K562 (cell line): ENCODE measurements around the gene HSPA4L. TPM values are rescaled to one million over a fixed set of nuclear protein-coding genes. Genes with fewer than 3 reads are reported as not detected.

Experiments used
- ATAC-seq: fragments of 200-7000 bp; cut with Tn5 transposase; 3 replicates; pipeline ENCODE4 v1.9.1; 2020; ENCODE audit warnings: moderate library complexity
- BruUV-seq: library from RNA; stranded (reverse); fragments of 400-500 nt; replicated peaks from 2 replicates; lab custom pipeline; 2021; lab: Mats Ljungman, UMichigan
- CTCF ChIA-PET: fragments of 300-600 bp; formaldehyde crosslinking; extraction: SDS; loops from one replicate; lab custom pipeline; 2021; ENCODE audit warnings: low intra/inter-chr PET ratio; lab: Yijun Ruan, JAX
- POLR2A ChIA-PET: fragments of 300-600, 350-650 bp; sonication (Branson Sonifier 250); formaldehyde crosslinking; extraction: SDS; loops from one replicate; lab custom pipeline; 2021; ENCODE audit warnings: antibody characterized with exemption, inconsistent platforms; lab: Yijun Ruan, JAX
- DNase-seq, 4 experiments: peaks; one replicate each; pipeline versions ENCODE4 v3.0.0 to v3.0.0-alpha.2; 2011 to 2018; ENCODE audit warnings: low spot score in 3 of 4, mixed read lengths in 3 of 4; ENCODE audit errors: extremely low read depth in 1 of 4
- FAIRE-seq: peaks from 2 replicates; lab custom pipeline; 2011; peaks lifted over from hg19 to GRCh38; lab: Jason Lieb, UNC
- H2AFZ ChIP-seq: 2 replicates; pipeline ENCODE4 v1.6.0; 2011; ENCODE audit warnings: low read depth, low read length, control low read depth, inconsistent platforms
- H3K27ac ChIP-seq: fragments of 200-600 bp; 3 replicates; pipeline ENCODE4 v1.8.0; 2011; ENCODE audit warnings: low read depth, mild to moderate bottlenecking, control low read depth, inconsistent platforms, low read length, moderate library complexity, mixed read lengths; ENCODE audit errors: extremely low read depth
- H3K27me3 ChIP-seq, 2 experiments: fragments of 300-600 bp in 1 of 2; 2 replicates in 1 of 2; 3 replicates in 1 of 2; pipeline versions ENCODE4 v1.6.0 to v1.8.0; 2011; ENCODE audit warnings: inconsistent platforms in 2 of 2, low read length in 2 of 2, mild to moderate bottlenecking in 1 of 2, mixed read lengths in 1 of 2, moderate library complexity in 1 of 2; ENCODE audit not compliant: control insufficient read depth in 2 of 2, insufficient read depth in 2 of 2
- H3K36me3 ChIP-seq: fragments of 300-600 bp; 3 replicates; pipeline ENCODE4 v1.8.0; 2011; ENCODE audit warnings: mild to moderate bottlenecking, low read length, inconsistent platforms; ENCODE audit not compliant: control insufficient read depth, insufficient read depth
- H3K4me1 ChIP-seq, 2 experiments: fragments of 200-600 bp in 1 of 2; replicated peaks in 1 of 2; 2 replicates in 1 of 2; 3 replicates in 1 of 2; pipeline versions ENCODE4 v1.5.1 to v1.8.0; 2011; ENCODE audit warnings: inconsistent platforms in 2 of 2, low read length in 2 of 2, mild to moderate bottlenecking in 1 of 2, mixed read lengths in 1 of 2, moderate library complexity in 1 of 2; ENCODE audit not compliant: control insufficient read depth in 2 of 2, insufficient read depth in 2 of 2
- H3K4me2 ChIP-seq: 2 replicates; pipeline ENCODE4 v1.6.1; 2011; ENCODE audit warnings: low read length, control low read depth, inconsistent platforms, mixed read lengths; ENCODE audit not compliant: insufficient read depth
- H3K4me3 ChIP-seq: fragments of 200-600 bp; sonication (generic), shearing (Covaris generic); 2 replicates; pipeline ENCODE4 v1.5.1; 2016; ENCODE audit warnings: control low read depth, inconsistent platforms
- H3K79me2 ChIP-seq: fragments of 200-600 bp; 3 replicates; pipeline ENCODE4 v1.8.0; 2011; ENCODE audit warnings: low read length, inconsistent platforms; ENCODE audit not compliant: control insufficient read depth, insufficient read depth
- H3K9ac ChIP-seq, 2 experiments: 2 replicates each; pipeline versions ENCODE4 v1.6.0 to v1.6.1; 2011; ENCODE audit warnings: low read depth in 2 of 2, low read length in 2 of 2, control low read depth in 1 of 2, inconsistent platforms in 1 of 2, mild to moderate bottlenecking in 1 of 2, mixed read lengths in 1 of 2; ENCODE audit not compliant: insufficient read depth in 1 of 2
- H3K9me1 ChIP-seq: one replicate; pipeline ENCODE4 v1.6.0; 2011; ENCODE audit warnings: inconsistent platforms, mild to moderate bottlenecking, low read length, moderate library complexity; ENCODE audit not compliant: control insufficient read depth, insufficient read depth
- H3K9me3 ChIP-seq: replicated peaks from 2 replicates; pipeline ENCODE4 v1.5.1; 2011; ENCODE audit warnings: low read depth, low read length, inconsistent platforms; ENCODE audit not compliant: control insufficient read depth, insufficient read depth
- H4K20me1 ChIP-seq: replicated peaks from 2 replicates; pipeline ENCODE4 v1.6.1; 2011; ENCODE audit warnings: low read length, inconsistent platforms, mixed read lengths; ENCODE audit not compliant: control insufficient read depth, insufficient read depth
- CBX2 ChIP-seq: fragments of 200-600 bp; sonication (generic); IDR thresholded peaks from one replicate; pipeline ENCODE4 v1.6.1; 2012; ENCODE audit warnings: mild to moderate bottlenecking, low read length, inconsistent platforms; ENCODE audit not compliant: insufficient read depth, poor library complexity, severe bottlenecking
- DMBX1 ChIP-seq: fragments of 250-450 bp; sonication (Bioruptor Pico); IDR thresholded peaks from 2 replicates; pipeline ENCODE4 v1.8.0; 2022; ENCODE audit warnings: inconsistent platforms, mild to moderate bottlenecking, moderate library complexity, borderline replicate concordance
- PHF20 ChIP-seq: fragments of 450-650 bp; IDR thresholded peaks from 2 replicates; pipeline ENCODE4 v1.6.1; 2018; ENCODE audit not compliant: partially characterized antibody
- SMAD1 ChIP-seq: fragments of 150-350 bp; IDR thresholded peaks from 2 replicates; pipeline ENCODE4 v1.6.1; 2014; ENCODE audit warnings: low read length, low read depth; ENCODE audit not compliant: partially characterized antibody
- TCF7L2 ChIP-seq: fragments of 150-350 bp; IDR thresholded peaks from 2 replicates; pipeline ENCODE4 v1.6.1; 2016; ENCODE audit warnings: low read depth, mild to moderate bottlenecking, low read length, moderate library complexity
- TSHZ1 ChIP-seq: fragments of 250-450 bp; sonication (Bioruptor Pico); IDR thresholded peaks from 2 replicates; pipeline ENCODE4 v1.4.0; 2020; ENCODE audit warnings: mild to moderate bottlenecking, moderate library complexity
- ZNF121 ChIP-seq: sonication (generic); formaldehyde crosslinking; conservative IDR thresholded peaks from 2 replicates; pipeline ENCODE4 v1.8.0; 2022; ENCODE audit warnings: missing genetic modification reagents
- in situ Hi-C: fragments of 300-500 bp; cut with MboI; formaldehyde crosslinking; loops from 4 replicates; pipeline ENCODE4 v1.15.0; 2018; ENCODE audit warnings: inconsistent platforms, mixed read lengths
- intact Hi-C: fragments of 100-400 bp; cut with micrococcal nuclease; formaldehyde crosslinking; loops from 2 replicates; pipeline ENCODE4 v1.14.2; 2022
- polyA plus RNA-seq, 8 experiments: library from polyadenylated mRNA; depleted of rRNA in 4 of 8; stranded (reverse) in 5 of 8; unstranded in 3 of 8; fragments of >200 nt; fragmentation: Nextera tagmentation in 2 of 8; fragmentation: Illumina TruSeq in 1 of 8; extraction: Ambion mirVana in 2 of 8; extraction: Trizol in 1 of 8; gene quantifications; 2 replicates each; pipeline versions ENCODE4 v1.2.1 to v1.2.3, GENCODE V29; 2011 to 2014; ENCODE audit warnings: inconsistent platforms in 1 of 8, missing spikeins in 1 of 8
- total RNA-seq, 7 experiments: library from RNA; depleted of rRNA in 6 of 7; stranded (reverse); fragments of >200 nt in 6 of 7; fragmentation: Illumina TruSeq in 2 of 7; extraction: Trizol in 2 of 7; gene quantifications; 2 replicates each; pipeline versions ENCODE4 v1.2.1 to v1.2.3, GENCODE V29; 2011 to 2021; ENCODE audit warnings: low replicate concordance in 1 of 7

The HSPA4L gene
- total and polyA plus RNA-seq, 9 of the 15 experiments (the other 6 are each of a cell fraction or from before 2014, with no cell fraction given) = 12.3 to 37.0 (median 21.7) TPM

- H3K9me1 ChIP-seq = no peaks in the 10 kb centered on the region
- H3K9me3 ChIP-seq = no peaks in the 10 kb centered on the region
- POLR2A ChIA-PET = interaction anchor here (2.2 kb wide), 1 partner anchor 13 kb away, joined by 7 read pairs; no protein-coding TSS in a partner anchor
- intact Hi-C loops = no loop called here
- H4K20me1 ChIP-seq = no peaks in the 10 kb centered on the region
- H2AFZ ChIP-seq = no peak overlapping the region
- H3K79me2 ChIP-seq = peaks cover 24% of the 10 kb centered on the region
- DNase-seq (no peak), ATAC-seq (no peak), FAIRE-seq (no peak)
- H3K9ac ChIP-seq = no peak overlapping the region
- H3K4me1 ChIP-seq = peaks cover 2 to 9% of the 10 kb centered on the region in 2 experiments; a peak in 4 of 5 replicates
- no peaks in the 10 kb centered on the region for H3K36me3 ChIP-seq
- in situ Hi-C loops = no loop called here
- CTCF ChIA-PET = no interaction called here
- TF ChIP-seq PHF20 (no peak), SMAD1 (no peak), TCF7L2 (no peak), CBX2 (no peak), TSHZ1 (CRISPR knock-in tag) (no peak), ZNF121 (CRISPR knock-in tag) (no peak), DMBX1 (CRISPR knock-in tag) (no peak)
- BruUV-seq = no TSS peak
- no peaks in the 10 kb centered on the region for H3K27me3 ChIP-seq
- no peak overlapping the region for H3K27ac ChIP-seq
- H3K4me3 ChIP-seq = no peak overlapping the region
- no peak overlapping the region for H3K4me2 ChIP-seq
Measured at GRCh38 chr4:127875791-127876190, 93.7 kb downstream of the HSPA4L start.
